Anterior cingulate cortex (tissue), 58 donors: ENCODE data around the gene CCDC39.
"Not testable (repeated sequence)": the region's sequence is repeated elsewhere in the genome, so short reads cannot be mapped to it uniquely, and the experiment has no call there.

ENCODE experiments used
- DNase-seq, 58 donors: peaks; one replicate each; lab custom pipeline; 2025; lab: John Stamatoyannopoulos, UW

The CCDC39 gene

GRCh38 chr3:180626844-180627243 is 52.4 kb downstream of the CCDC39 start:
- no peak for DNase-seq

GRCh38 chr3:180624714-180625113 is 54.6 kb downstream of the CCDC39 start:
- no peak for DNase-seq

- DNase-seq, result no peak
Observed at GRCh38 chr3:180619723-180620122, 59.6 kb downstream of the CCDC39 start.

- not testable (repeated sequence) for DNase-seq
Observed at GRCh38 chr3:180618563-180618962, 60.7 kb downstream of the CCDC39 start.

- DNase-seq, result no peak
Observed at GRCh38 chr3:180617049-180617448, 62.2 kb downstream of the CCDC39 start.

GRCh38 chr3:180615954-180616353 is 63.3 kb downstream of the CCDC39 start:
- DNase-seq, result no peak

- no peak for DNase-seq
Observed at GRCh38 chr3:180612364-180612763, 66.9 kb downstream of the CCDC39 start.

- DNase-seq, result no peak
Observed at GRCh38 chr3:180611006-180611405, 68.3 kb downstream of the CCDC39 start.

GRCh38 chr3:180601688-180602666 is 77.3 kb downstream of the CCDC39 start, which contains the start of gene TTC14:
TTC14 (plus strand) TSS chr3:180602163; CDS start chr3:180602262, 99 bp downstream.
- DNase-seq, result peak; percentile 49 to 96 (median 88)

- DNase-seq, result no peak
Observed at GRCh38 chr3:180600473-180600872, 78.8 kb downstream of the CCDC39 start.

GRCh38 chr3:180595559-180595935 is 83.7 kb downstream of the CCDC39 start:
- no peak for DNase-seq

- peak in 2 of 58 donors; percentile 3 to 40 for DNase-seq
Observed at GRCh38 chr3:180594631-180595558, 84.4 kb downstream of the CCDC39 start.

GRCh38 chr3:180593631-180594030 is 85.7 kb downstream of the CCDC39 start:
- not testable (repeated sequence) for DNase-seq

GRCh38 chr3:180590396-180590795 is 88.9 kb downstream of the CCDC39 start:
- no peak for DNase-seq

- DNase-seq, result no peak
Observed at GRCh38 chr3:180580934-180581333, 98.4 kb downstream of the CCDC39 start.

GRCh38 chr3:180575571-180575970 is 103.7 kb downstream of the CCDC39 start:
- DNase-seq, result no peak

GRCh38 chr3:180571831-180572598 is 107.3 kb downstream of the CCDC39 start:
- DNase-seq, result peak in 3 of 58 donors; percentile 4 to 13 (median 12)

- DNase-seq, result no peak
Observed at GRCh38 chr3:180570238-180570637, 109.1 kb downstream of the CCDC39 start.

GRCh38 chr3:180564676-180565075 is 114.6 kb downstream of the CCDC39 start:
- no peak for DNase-seq
